Breast epithelium (tissue), 3 donors: ENCODE data around the gene PIGR.

Source experiments
- CTCF ChIP-seq, 3 donors: fragments of 450-650 bp; IDR thresholded peaks; one replicate each; pipeline ENCODE4 v1.5.1; 2016 to 2017; ENCODE audit warnings: antibody characterized with exemption in 3 of 3, mild to moderate bottlenecking in 3 of 3, moderate library complexity in 3 of 3
- POLR2A ChIP-seq: fragments of 450-650 bp; IDR thresholded peaks from one replicate; pipeline ENCODE4 v1.6.1; 2016; ENCODE audit warnings: antibody characterized with exemption, mild to moderate bottlenecking, moderate library complexity
- POLR2AphosphoS5 ChIP-seq, 3 donors: sonication (generic); formaldehyde crosslinking; IDR thresholded peaks; one replicate each; pipeline ENCODE4 v1.6.1; 2017; ENCODE audit warnings: antibody characterized with exemption in 3 of 3

DNA sequence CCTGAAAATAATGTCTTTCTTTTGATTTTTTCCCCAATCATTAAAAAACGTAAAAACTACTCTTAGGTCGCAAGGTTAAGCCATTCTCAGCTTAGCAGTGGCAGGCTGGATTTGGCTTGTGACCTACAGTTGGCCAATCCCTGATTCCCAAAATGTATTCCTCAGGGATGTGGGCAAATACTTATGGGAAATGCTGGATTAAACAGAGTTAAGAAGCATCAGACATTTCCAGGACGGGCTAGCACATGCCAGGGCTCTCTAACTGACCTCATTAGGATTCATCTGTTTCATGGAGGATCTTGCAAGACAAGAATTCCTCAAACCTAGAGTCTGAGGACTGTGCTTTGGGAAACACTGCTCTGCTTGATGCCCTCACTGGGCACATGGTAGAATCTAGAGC, 50.0 kb downstream of the PIGR start:
- TF ChIP-seq CTCF (IDR thresholded peaks at IDR 0.05) (no peak), POLR2A (no peak), POLR2AphosphoS5 (IDR thresholded peaks at IDR 0.05) (no peak)
